B cell (primary cell): ENCODE results near the gene MBIP.

Source experiments
- EZH2 ChIP-seq: IDR thresholded peaks from 2 replicates; pipeline ENCODE4 v1.6.1; 2012; ENCODE audit warnings: borderline replicate concordance, low read depth, mild to moderate bottlenecking, moderate library complexity, low read length; ENCODE audit not compliant: insufficient read depth, poor library complexity, severe bottlenecking
- TF ChIP-seq, protein P1 (sequence below): fragments of 200-600 bp; IDR thresholded peaks from one replicate; pipeline ENCODE4 v1.8.0; 2022; ENCODE audit warnings: antibody characterized with exemption, mild to moderate bottlenecking

DNA sequence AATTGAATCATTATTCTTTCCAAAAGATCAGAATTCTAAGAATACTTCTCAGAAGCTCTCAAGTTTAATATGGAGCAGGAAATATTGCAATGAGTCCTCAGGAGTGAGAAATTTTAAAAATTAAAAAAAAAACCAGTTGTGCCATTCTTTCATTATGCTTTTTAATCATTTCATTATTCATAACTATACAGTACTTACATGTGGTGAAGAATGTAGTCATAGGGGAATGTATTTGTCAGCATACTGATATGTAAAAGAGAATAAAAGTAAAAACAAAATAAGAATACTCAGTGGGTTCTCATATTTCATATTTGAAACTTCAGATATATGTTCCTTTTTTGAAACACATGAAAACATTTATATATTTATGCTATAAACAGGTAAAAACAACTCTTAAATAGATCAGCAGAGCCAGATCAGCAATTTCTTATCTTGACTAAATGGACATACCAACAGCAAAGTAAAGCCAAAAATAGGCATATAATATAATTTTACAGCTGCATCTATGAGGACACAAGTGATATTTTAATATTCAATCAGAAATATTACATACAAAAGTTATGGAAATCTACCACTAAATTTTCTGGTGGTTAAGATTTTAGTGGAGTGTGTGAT is 19.9 kb upstream of the MBIP start:
- TF ChIP-seq, protein P1, sequence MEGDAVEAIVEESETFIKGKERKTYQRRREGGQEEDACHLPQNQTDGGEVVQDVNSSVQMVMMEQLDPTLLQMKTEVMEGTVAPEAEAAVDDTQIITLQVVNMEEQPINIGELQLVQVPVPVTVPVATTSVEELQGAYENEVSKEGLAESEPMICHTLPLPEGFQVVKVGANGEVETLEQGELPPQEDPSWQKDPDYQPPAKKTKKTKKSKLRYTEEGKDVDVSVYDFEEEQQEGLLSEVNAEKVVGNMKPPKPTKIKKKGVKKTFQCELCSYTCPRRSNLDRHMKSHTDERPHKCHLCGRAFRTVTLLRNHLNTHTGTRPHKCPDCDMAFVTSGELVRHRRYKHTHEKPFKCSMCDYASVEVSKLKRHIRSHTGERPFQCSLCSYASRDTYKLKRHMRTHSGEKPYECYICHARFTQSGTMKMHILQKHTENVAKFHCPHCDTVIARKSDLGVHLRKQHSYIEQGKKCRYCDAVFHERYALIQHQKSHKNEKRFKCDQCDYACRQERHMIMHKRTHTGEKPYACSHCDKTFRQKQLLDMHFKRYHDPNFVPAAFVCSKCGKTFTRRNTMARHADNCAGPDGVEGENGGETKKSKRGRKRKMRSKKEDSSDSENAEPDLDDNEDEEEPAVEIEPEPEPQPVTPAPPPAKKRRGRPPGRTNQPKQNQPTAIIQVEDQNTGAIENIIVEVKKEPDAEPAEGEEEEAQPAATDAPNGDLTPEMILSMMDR = no peak
- no peak for TF ChIP-seq EZH2
